T follicular helper cell (primary cell): Measurements from ENCODE around the gene ME2.
"Not testable (repeated sequence)": the region's sequence is repeated elsewhere in the genome, so short reads cannot be mapped to it uniquely, and the experiment has no call there.

Experiments
- DNase-seq: peaks from one replicate; pipeline ENCODE4 v3.0.0-alpha.2; 2020; ENCODE audit warnings: low read depth
- total RNA-seq, 2 experiments: gene quantifications; one replicate each; lab custom pipeline; 2026; lab: John Stamatoyannopoulos, UW

Gene ME2
- 85.8 to 154 reads per million in 2 experiments for total RNA-seq

DNA sequence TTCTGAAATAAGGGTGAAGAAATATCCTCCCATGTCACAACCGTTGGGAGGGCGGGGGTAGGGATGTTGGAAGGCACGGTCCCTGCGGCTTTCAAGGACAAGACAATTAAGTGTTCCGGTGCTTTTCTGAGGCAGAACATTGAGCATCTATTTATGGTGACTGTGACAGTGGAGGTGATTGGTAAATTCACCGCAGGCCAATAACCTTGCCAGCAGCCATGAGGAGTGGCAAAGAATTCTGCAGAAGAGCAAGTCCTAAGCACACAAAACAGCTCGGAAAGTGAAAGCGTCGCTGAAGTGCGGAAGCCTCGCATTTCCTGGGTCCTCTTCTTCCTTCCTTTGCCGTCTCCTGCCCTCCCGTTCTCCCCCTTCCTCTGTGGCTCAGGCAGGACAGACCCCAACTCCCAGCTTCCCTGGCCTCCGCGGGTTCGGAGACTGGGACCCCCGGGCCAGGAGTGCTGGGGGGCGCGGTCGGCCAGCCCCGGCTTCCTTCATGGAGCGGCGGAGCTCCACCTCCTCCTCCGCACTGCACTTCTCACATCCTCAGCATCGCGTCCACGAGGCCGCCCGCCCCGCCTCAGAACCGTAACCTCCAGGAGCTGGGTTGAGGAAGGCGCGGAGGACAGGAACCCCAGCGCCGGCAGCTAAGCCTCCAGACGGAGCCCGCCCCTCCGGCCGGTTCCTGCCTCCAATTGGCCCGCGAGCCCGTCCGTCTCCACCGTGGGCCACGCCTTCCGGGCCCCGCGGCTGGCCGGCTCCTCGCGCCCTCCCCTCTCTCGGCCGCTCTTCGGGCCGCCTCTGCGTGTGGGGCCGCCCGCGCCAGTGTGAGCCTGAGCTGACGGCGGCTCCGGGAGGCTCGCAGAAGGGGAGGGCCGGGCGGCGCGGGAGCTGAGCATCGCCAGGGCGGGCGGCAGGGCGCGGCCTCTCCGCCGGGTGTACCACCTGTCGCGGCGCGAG, at the start of gene ME2:
Gene ME2, plus strand, starts transcription at position 774 of the 957 bp plus-strand sequence. CDS start 16,703 bp downstream, outside the sequence.
- DNase-seq, result peak; percentile 80

GRCh38 chr18:50829644-50830043, 49.3 kb upstream of the ME2 start:
- DNase-seq, result no peak

- no peak for DNase-seq
These were observed 48.4 kb upstream of the ME2 start for GRCh38 chr18:50830544-50830943.

DNA sequence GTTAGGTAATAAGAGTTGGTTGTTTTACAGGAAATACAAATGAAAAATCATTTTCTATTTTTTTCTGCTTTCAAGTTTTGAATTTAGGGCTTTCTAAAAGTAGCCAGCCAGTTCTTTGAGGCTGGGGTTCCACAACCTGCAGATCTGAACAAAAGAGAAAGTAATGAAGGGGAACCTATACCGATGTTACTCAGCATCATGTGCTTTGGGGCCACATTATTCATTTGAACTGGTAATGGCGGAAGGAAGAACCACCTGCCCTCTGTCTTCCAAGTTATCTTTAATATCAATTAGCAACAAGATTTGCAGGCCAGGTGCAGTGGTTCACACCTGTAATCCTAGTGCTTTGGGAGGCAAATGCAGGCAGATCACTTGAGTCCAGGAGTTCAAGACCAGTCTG, 46.2 kb upstream of the ME2 start:
- no peak for DNase-seq

DNA sequence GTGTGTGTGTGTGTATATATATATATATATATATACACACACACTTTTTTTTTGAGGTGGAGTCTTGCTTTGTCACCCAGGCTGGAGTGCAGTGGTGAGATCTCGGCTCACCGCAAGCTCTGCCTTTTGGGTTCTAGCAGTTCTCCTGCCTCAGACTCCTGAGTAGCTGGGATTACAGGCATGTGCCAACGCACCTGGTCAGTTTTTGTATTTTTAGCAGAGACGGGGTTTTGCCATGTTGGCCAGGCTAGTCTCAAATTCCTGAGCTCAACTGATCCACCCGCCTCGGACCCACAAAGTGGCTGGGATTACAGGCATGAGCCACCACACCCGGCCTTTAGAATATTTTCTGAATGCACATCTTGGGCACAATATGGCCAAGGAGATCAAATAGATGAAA, 45.4 kb upstream of the ME2 start:
- DNase-seq, result not testable (repeated sequence)

DNA sequence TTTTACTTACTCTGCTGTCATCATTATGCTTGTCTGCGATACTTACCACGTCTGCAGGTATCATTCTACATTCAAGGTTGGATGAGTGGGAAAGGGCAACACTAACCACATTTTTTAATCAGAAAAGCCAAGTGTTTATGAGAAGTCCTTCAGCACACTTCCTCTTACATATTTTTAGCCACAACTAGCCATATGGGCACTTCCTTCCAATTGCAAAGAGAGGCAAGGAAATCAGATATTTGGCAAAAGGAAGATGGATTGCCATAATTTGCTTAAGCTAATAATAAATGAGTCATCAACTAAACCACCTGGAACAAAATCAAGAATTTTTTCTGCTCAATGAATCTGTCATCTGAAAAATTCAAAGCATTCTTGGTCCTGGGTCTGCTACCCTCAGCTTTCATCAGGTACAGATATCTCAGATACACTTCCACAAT, 42.4 kb upstream of the ME2 start:
- no peak for DNase-seq

DNA sequence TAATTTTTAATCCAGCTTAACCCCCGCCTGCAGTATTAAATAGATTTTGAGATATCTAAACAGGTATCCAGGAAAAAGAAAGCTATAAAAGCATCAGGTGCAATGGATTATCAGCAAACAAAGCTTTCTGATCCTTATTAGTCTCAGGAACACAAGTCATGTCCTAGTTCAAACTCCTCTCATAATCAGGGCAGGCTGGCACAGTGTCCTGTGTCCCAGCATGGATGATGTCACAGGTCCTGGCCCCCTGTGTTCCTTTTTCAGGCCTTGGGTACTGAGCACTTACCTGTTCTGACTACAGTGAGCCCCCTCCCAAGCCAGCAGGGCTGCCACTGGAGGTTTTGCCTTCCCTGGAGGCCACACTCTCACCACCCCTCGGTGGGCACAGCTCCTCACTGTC, 39.6 kb upstream of the ME2 start:
- DNase-seq, result no peak

- DNase-seq, result no peak
These were observed 38.9 kb upstream of the ME2 start for GRCh38 chr18:50839996-50840395.

GRCh38 chr18:50842846-50843245, 36.1 kb upstream of the ME2 start:
- DNase-seq, result no peak

GRCh38 chr18:50844554-50844953, 34.4 kb upstream of the ME2 start:
- no peak for DNase-seq

- no peak for DNase-seq
These were observed 34.0 kb upstream of the ME2 start for GRCh38 chr18:50844960-50845359.

- DNase-seq, result no peak
These were observed 31.7 kb upstream of the ME2 start for GRCh38 chr18:50847192-50847591.

DNA sequence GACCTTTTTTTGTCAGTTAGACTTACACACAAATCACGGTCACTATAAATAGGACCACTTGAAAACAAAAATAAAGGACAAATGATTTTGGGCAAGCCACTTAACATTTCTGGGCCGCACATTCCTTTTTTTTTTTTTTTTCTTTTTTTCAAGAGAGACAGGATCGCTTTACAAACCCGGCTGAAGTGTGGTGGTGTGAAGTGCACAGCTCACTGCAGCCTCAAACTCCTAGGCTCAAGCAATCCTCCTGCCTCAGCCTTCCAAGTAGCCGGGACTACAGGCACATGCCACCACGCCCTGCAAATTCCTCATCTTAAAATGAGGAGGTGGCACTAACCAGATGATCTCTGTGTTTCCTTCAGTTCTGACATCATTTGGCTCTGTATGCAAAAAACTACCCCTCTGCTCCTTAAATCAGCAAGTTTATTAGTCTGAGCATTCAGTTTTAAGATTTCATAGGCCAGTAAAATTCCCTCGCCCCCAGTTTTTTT, 30.8 kb upstream of the ME2 start:
- no peak for DNase-seq

GRCh38 chr18:50848991-50849390, 29.9 kb upstream of the ME2 start:
- DNase-seq, result no peak

DNA sequence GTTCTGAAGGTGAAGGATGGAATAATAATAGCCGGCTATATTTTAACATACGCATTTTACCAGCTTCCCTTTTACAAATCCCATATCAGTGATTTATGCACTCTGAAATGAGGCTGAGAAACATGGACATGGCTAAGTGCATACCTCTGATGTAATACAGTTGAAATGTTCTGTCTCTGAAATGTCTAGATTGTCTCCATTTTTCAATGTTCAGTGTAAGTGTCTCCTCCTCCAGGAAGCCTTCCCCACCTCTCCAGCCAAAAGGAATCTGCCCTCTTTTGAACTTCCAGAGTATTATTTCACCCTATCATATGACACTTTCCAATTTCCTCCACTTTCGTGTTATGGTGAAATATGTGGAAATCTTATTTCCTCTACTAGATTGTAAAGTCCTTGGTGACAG, 29.5 kb upstream of the ME2 start:
- no peak for DNase-seq

- no peak for DNase-seq
These were observed 28.4 kb upstream of the ME2 start for GRCh38 chr18:50850307-50851065.

GRCh38 chr18:50853863-50854271, 25.1 kb upstream of the ME2 start:
- DNase-seq, result no peak

- DNase-seq, result no peak
These were observed 22.8 kb upstream of the ME2 start for GRCh38 chr18:50855976-50856757.

- DNase-seq, result not testable (repeated sequence)
These were observed 21.8 kb upstream of the ME2 start for GRCh38 chr18:50857166-50857565.

DNA sequence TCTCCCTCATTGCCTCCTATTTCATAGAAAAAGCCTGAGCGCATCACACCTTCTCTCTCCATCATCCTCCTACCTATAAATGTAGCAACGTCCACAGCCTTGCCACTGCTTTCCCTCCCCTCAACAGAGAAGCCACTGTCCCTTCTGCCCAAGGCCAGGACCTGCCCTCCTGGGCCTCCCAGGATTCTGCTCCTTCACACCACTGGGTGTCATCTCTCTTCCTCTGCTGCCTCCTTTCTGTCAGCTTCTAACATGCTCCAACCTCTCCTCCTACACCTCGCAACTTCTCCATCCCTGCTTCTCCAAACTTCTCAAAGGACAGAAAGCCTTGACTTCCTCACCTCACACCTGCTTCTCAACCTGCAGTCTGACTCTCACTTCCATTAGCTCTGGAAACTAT, 21.2 kb upstream of the ME2 start:
- no peak for DNase-seq

DNA sequence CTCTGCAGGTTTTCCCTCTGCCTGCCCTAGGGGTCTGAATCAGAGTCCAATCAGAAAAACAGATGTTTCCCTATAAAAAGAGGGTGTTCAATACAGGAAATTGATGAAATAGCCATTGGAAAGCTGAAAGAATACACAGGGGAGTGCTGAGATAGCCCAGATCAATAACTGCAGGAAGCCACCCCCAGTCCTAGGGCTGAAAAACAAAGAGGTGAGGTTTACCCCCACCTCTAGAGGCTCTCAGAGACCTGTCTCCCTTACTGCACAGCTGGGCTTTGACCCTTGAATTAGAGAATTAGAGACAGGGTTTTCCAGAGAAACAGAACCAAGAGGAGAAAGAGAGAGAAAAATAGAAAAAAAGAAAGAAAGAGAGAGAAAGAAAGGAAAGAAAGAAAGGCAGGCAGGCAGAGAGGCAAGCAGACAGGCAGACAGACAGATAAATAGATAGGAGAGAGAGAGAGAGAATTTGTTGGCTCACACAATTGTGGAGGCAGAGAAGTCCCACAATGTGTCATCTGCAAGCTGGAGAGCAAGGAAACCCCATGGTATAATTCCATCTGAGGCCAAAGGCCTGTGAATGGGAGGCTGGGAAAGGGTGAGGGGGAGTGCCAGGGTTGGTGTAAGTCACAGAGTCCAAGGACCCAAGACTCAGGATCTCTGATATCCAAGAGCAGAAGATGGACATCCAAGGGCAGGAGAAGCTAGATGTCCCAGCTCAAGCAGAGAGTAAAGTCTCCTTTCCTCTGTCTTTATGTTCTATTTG, 18.9 kb upstream of the ME2 start:
- no peak for DNase-seq
